ENCODE results near the gene TLL1.

TLL1 gene

GRCh38 chr4:166066936-166067335 lies 193.9 kb downstream of the TLL1 start:
- no peaks in the 10 kb centered on the region for H3K36me3 ChIP-seq (ENCODE audit: insufficient read depth)
- no peaks in the 10 kb centered on the region for H4K20me1 ChIP-seq (ENCODE audit: insufficient read depth)
- no peak overlapping the region for H3K9ac ChIP-seq
- no peaks in the 10 kb centered on the region for H3K79me2 ChIP-seq (ENCODE audit: insufficient read depth, low read depth)
- no peak overlapping the region for H3K4me3 ChIP-seq (IDR thresholded peaks at IDR 0.05; ENCODE audit: insufficient read depth, low read depth, low read length)
- no peaks in the 10 kb centered on the region for H3K4me1 ChIP-seq (ENCODE audit: low read depth, poor library complexity, severe bottlenecking)
- no peak overlapping the region for H3K27ac ChIP-seq
- no peak overlapping the region for H3K4me2 ChIP-seq
- no peaks in the 10 kb centered on the region for H3K27me3 ChIP-seq (ENCODE audit: insufficient read depth, low read depth)
- TF ChIP-seq CTCF (conservative IDR thresholded peaks at IDR 0.05; ENCODE audit: low read depth, low read length): no peak
- no peak overlapping the region for H2AFZ ChIP-seq (ENCODE audit: low read depth)

GRCh38 chr4:166067915-166068314 lies 194.9 kb downstream of the TLL1 start:
- Histone ChIP-seq H3K27me3 (ENCODE audit: insufficient read depth, low read depth) (no peaks in the 10 kb centered on the region), H3K79me2 (ENCODE audit: insufficient read depth, low read depth) (no peaks in the 10 kb centered on the region), H3K27ac (no peak overlapping the region), H3K4me2 (no peak overlapping the region), H3K36me3 (ENCODE audit: insufficient read depth) (no peaks in the 10 kb centered on the region), H3K4me1 (ENCODE audit: low read depth, poor library complexity, severe bottlenecking) (no peaks in the 10 kb centered on the region), H4K20me1 (ENCODE audit: insufficient read depth) (no peaks in the 10 kb centered on the region), H3K9ac (no peak overlapping the region), H2AFZ (ENCODE audit: low read depth) (no peak overlapping the region), H3K4me3 (IDR thresholded peaks at IDR 0.05; ENCODE audit: insufficient read depth, low read depth, low read length) (no peak overlapping the region)
- TF ChIP-seq CTCF (conservative IDR thresholded peaks at IDR 0.05; ENCODE audit: low read depth, low read length): no peak

GRCh38 chr4:166073783-166074182 lies 200.7 kb downstream of the TLL1 start:
- Histone ChIP-seq H3K27me3 (ENCODE audit: insufficient read depth, low read depth) (no peaks in the 10 kb centered on the region), H3K9ac (no peak overlapping the region), H3K27ac (no peak overlapping the region), H4K20me1 (ENCODE audit: insufficient read depth) (no peaks in the 10 kb centered on the region), H3K79me2 (ENCODE audit: insufficient read depth, low read depth) (no peaks in the 10 kb centered on the region), H3K36me3 (ENCODE audit: insufficient read depth) (no peaks in the 10 kb centered on the region), H2AFZ (ENCODE audit: low read depth) (no peak overlapping the region), H3K4me3 (IDR thresholded peaks at IDR 0.05; ENCODE audit: insufficient read depth, low read depth, low read length) (no peak overlapping the region), H3K4me1 (ENCODE audit: low read depth, poor library complexity, severe bottlenecking) (no peaks in the 10 kb centered on the region), H3K4me2 (no peak overlapping the region)
- TF ChIP-seq CTCF (conservative IDR thresholded peaks at IDR 0.05; ENCODE audit: low read depth, low read length): no peak

- Histone ChIP-seq H3K36me3 (ENCODE audit: insufficient read depth) (no peaks in the 10 kb centered on the region), H3K4me2 (no peak overlapping the region), H2AFZ (ENCODE audit: low read depth) (no peak overlapping the region), H3K9ac (no peak overlapping the region), H3K27ac (no peak overlapping the region), H3K4me1 (ENCODE audit: low read depth, poor library complexity, severe bottlenecking) (no peaks in the 10 kb centered on the region), H4K20me1 (ENCODE audit: insufficient read depth) (no peaks in the 10 kb centered on the region), H3K79me2 (ENCODE audit: insufficient read depth, low read depth) (no peaks in the 10 kb centered on the region), H3K27me3 (ENCODE audit: insufficient read depth, low read depth) (no peaks in the 10 kb centered on the region), H3K4me3 (IDR thresholded peaks at IDR 0.05; ENCODE audit: insufficient read depth, low read depth, low read length) (no peak overlapping the region)
- TF ChIP-seq CTCF (conservative IDR thresholded peaks at IDR 0.05; ENCODE audit: low read depth, low read length): no peak
These were observed 202.6 kb downstream of the TLL1 start for GRCh38 chr4:166075599-166075998.

GRCh38 chr4:166077782-166078181 lies 204.7 kb downstream of the TLL1 start:
- H4K20me1 ChIP-seq (ENCODE audit: insufficient read depth): no peaks in the 10 kb centered on the region
- no peak overlapping the region for H3K4me3 ChIP-seq (IDR thresholded peaks at IDR 0.05; ENCODE audit: insufficient read depth, low read depth, low read length)
- no peaks in the 10 kb centered on the region for H3K36me3 ChIP-seq (ENCODE audit: insufficient read depth)
- no peak overlapping the region for H3K9ac ChIP-seq
- no peak overlapping the region for H3K4me2 ChIP-seq
- H3K79me2 ChIP-seq (ENCODE audit: insufficient read depth, low read depth): no peaks in the 10 kb centered on the region
- H3K4me1 ChIP-seq (ENCODE audit: low read depth, poor library complexity, severe bottlenecking): no peaks in the 10 kb centered on the region
- TF ChIP-seq CTCF (conservative IDR thresholded peaks at IDR 0.05; ENCODE audit: low read depth, low read length): no peak
- H3K27ac ChIP-seq: no peak overlapping the region
- H2AFZ ChIP-seq (ENCODE audit: low read depth): no peak overlapping the region
- H3K27me3 ChIP-seq (ENCODE audit: insufficient read depth, low read depth): no peaks in the 10 kb centered on the region

Data from KMS-11 (cell line).